ENCODE measurements around the gene ADGRG7. TPM values are rescaled to one million over a fixed set of nuclear protein-coding genes. Genes with fewer than 3 reads are reported as not detected.

Gene ADGRG7
- not detected in 2 replicates for total RNA-seq

GRCh38 chr3:100609305-100609704 lies at the start of gene ADGRG7:
Gene ADGRG7, plus strand, starts transcription at chr3:100609601. Its CDS starts 256 bp downstream, at chr3:100609857.

GRCh38 chr3:100708989-100709841 lies 99.8 kb downstream of the ADGRG7 start, which contains the start of gene TFG:
Gene TFG, plus strand, starts transcription at chr3:100709494. Its CDS starts 4,192 bp downstream, at chr3:100713686.

Other genes with a start within 250 kb of the ADGRG7 start
- 30.1 and 36.1 TPM in 2 replicates for gene TOMM70, start 208.5 kb upstream of the ADGRG7 start, total RNA-seq
- 1.5 and 2.9 TPM in 2 replicates for gene LNP1, start 208.1 kb upstream of the ADGRG7 start, total RNA-seq
- 174 and 277 TPM in 2 replicates for gene TMEM45A, start 117.0 kb upstream of the ADGRG7 start, total RNA-seq
- gene TFG, start 99.9 kb downstream of the ADGRG7 start, total RNA-seq = 156 and 159 TPM in 2 replicates

Data from cardiac atrium fibroblast (primary cell).